Right lobe of liver (tissue), 6 donors: ENCODE results near the gene TFPT. TPM values are rescaled to one million over a fixed set of nuclear protein-coding genes. Genes with fewer than 3 reads are reported as not detected.

ENCODE experiments used
- ATAC-seq, 4 donors: fragments of 200-7000 bp; cut with Tn5 transposase; one replicate each; pipeline ENCODE4 v1.9.1; 2020; ENCODE audit warnings: mild to moderate bottlenecking in 4 of 4, moderate library complexity in 4 of 4
- DNase-seq, 3 donors: peaks; one replicate each; pipeline ENCODE4 v3.0.0-alpha.2; 2020
- H3K27ac ChIP-seq, 3 donors: fragments of 200-600 bp; one replicate each; pipeline ENCODE4 v1.8.0; 2022
- H3K27me3 ChIP-seq, 2 donors: fragments of 200-600 bp; one replicate each; pipeline ENCODE4 v1.8.0; 2022
- H3K36me3 ChIP-seq, 4 donors: fragments of 200-600 bp; sonication (generic) in 1 of 4; one replicate each; pipeline versions ENCODE4 v1.5.1 to v1.8.0; 2017 to 2022; ENCODE audit warnings: control low read depth in 1 of 4
- H3K4me1 ChIP-seq, 4 donors: fragments of 200-600 bp; sonication (generic) in 1 of 4; one replicate each; pipeline versions ENCODE4 v1.5.1 to v1.8.0; 2017 to 2022; ENCODE audit warnings: control low read depth in 1 of 4
- H3K4me3 ChIP-seq, 3 donors: fragments of 200-600 bp; one replicate each; pipeline ENCODE4 v1.8.0; 2022
- H3K9me3 ChIP-seq, 4 donors: fragments of 200-600 bp; sonication (generic) in 1 of 4; one replicate each; pipeline versions ENCODE4 v1.5.1 to v1.8.0; 2017 to 2022; ENCODE audit warnings: control low read depth in 1 of 4
- CTCF ChIP-seq, 4 donors: fragments of 200-600 bp in 3 of 4; fragments of 450-650 bp in 1 of 4; IDR thresholded peaks; one replicate each; pipeline versions ENCODE4 v1.5.1 to v1.8.0; 2016 to 2022; ENCODE audit warnings: antibody characterized with exemption in 4 of 4, mild to moderate bottlenecking in 2 of 4
- POLR2A ChIP-seq: fragments of 450-650 bp; IDR thresholded peaks from one replicate; pipeline ENCODE4 v1.6.1; 2017; ENCODE audit warnings: antibody characterized with exemption, mild to moderate bottlenecking
- WGBS: methylation state at CpG from one replicate; pipeline ENCODE4 v1.1.6; 2018; ENCODE audit warnings: low coverage, low lambda C conversion rate; ENCODE audit not compliant: insufficient coverage; ENCODE audit errors: missing lambda C conversion rate; 5-methylcytosine and 5-hydroxymethylcytosine counted together
- intact Hi-C, 2 donors: fragments of 100-400 bp; cut with DNase I; formaldehyde crosslinking; loops; one replicate each; pipeline versions ENCODE4 v1.11.2 to v1.14.1; 2022
- total RNA-seq, 6 experiments: library from RNA; depleted of rRNA in 2 of 6; stranded (reverse); fragments of >200 nt in 2 of 6; fragmentation: NEBNext Ultra II Directional in 3 of 6; extraction: Animal tissue kit (Norgen Biotek cat#: 25700) in 3 of 6; gene quantifications; one replicate each; pipeline versions ENCODE4 v1.1.0 to v1.2.4, GENCODE V29; 2016 to 2023
- donor health status: DM: no; HTN: yes; CAD: no.
- donor health status: DM: no; HTN: no; CAD: no.
- donor health status: DM: no; HTN: no; CAD: no.
- donor health status: DM: no; HTN: yes; CAD: no.
- donor health status: DM: no; HTN: yes; CAD: no.

The TFPT gene
- total RNA-seq, 6 experiments from 2014 or later = 3.5 to 8.2 (median 5.7) TPM

DNA sequence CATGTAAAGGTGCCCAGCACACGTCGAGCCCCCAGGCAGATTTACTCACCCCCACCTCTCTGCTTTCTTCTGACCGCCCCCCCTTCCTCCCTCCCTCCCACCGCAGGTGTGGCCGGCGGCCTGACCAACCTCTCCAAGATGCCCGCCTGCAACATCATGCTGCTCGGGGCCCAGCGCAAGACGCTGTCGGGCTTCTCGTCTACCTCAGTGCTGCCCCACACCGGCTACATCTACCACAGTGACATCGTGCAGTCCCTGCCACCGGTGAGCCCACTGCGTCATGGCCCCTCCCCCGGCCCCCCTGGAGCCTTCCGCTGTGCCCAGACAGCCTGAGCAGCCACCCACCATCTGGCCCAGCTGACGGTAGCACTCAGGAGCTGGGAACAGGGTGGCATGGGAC lies 8.9 kb upstream of the TFPT start:
- intact Hi-C loops = no loop called here
- peaks cover 0 to 81% (median 30%) of the 10 kb centered on the region in 4 donors for H3K36me3 ChIP-seq
- DNase-seq (no peak), ATAC-seq (no peak)
- no peaks in the 10 kb centered on the region for H3K4me1 ChIP-seq
- no peaks in the 10 kb centered on the region for H3K27me3 ChIP-seq
- TF ChIP-seq POLR2A (no peak), CTCF (IDR thresholded peaks at IDR 0.05) (no peak)
- no peak overlapping the region for H3K27ac ChIP-seq
- WGBS = 100% methylated on average over 1 of the region's 19 CpGs
- no peaks in the 10 kb centered on the region for H3K9me3 ChIP-seq
- no peak overlapping the region for H3K4me3 ChIP-seq

GRCh38 chr19:54123682-54124081 lies 8.2 kb upstream of the TFPT start:
- intact Hi-C loops = no loop called here

GRCh38 chr19:54121259-54121658 lies 5.8 kb upstream of the TFPT start:
- no peak for ATAC-seq
- 91% methylated on average over 4 of the region's 10 CpGs for WGBS
- no peaks in the 10 kb centered on the region for H3K9me3 ChIP-seq
- no peaks in the 10 kb centered on the region for H3K27me3 ChIP-seq
- H3K36me3 ChIP-seq = peaks cover 0 to 62% (median 20%) of the 10 kb centered on the region in 4 donors
- H3K4me1 ChIP-seq = peaks cover 0 to 8% (median 4%) of the 10 kb centered on the region in 4 donors
- no peak overlapping the region for H3K4me3 ChIP-seq
- TF ChIP-seq POLR2A (no peak), CTCF (IDR thresholded peaks at IDR 0.05) (no peak)
- intact Hi-C loops = no loop called here
- no peak for DNase-seq
- no peak overlapping the region for H3K27ac ChIP-seq

More at GRCh38 chr19:54123682-54124081, 8.2 kb upstream of the TFPT start:
- TF ChIP-seq POLR2A (no peak), CTCF (IDR thresholded peaks at IDR 0.05) (no peak)
- H3K27me3 ChIP-seq = no peaks in the 10 kb centered on the region
- no peaks in the 10 kb centered on the region for H3K4me1 ChIP-seq
- ATAC-seq (no peak), DNase-seq (no peak)
- no peak overlapping the region for H3K27ac ChIP-seq
- peaks cover 0 to 76% (median 26%) of the 10 kb centered on the region in 4 donors for H3K36me3 ChIP-seq
- H3K4me3 ChIP-seq = no peak overlapping the region
- no peaks in the 10 kb centered on the region for H3K9me3 ChIP-seq
- no CpG with 5 or more reads among the region's 17 CpGs for WGBS

GRCh38 chr19:54114340-54115108 lies 933 bp downstream of the TFPT start:
- intact Hi-C loops = no loop called here
- H3K9me3 ChIP-seq = no peaks in the 10 kb centered on the region

More at GRCh38 chr19:54114340-54115108, 933 bp downstream of the TFPT start:
- no peaks in the 10 kb centered on the region for H3K27me3 ChIP-seq
- TF ChIP-seq CTCF (IDR thresholded peaks at IDR 0.05) = no peak
- no peak for TF ChIP-seq POLR2A
- peaks cover 0 to 24% (median 5%) of the 10 kb centered on the region in 4 donors for H3K36me3 ChIP-seq
- DNase-seq (peak in 1 of 3 donors; percentile 67), ATAC-seq (peak; percentile 14 to 53 (median 42))
- H3K27ac ChIP-seq = peak overlapping the region in 2 of 3 donors; percentile 86 to 93
- peaks cover 0 to 19% (median 7%) of the 10 kb centered on the region in 4 donors for H3K4me1 ChIP-seq
- WGBS = 6% methylated on average over 9 of the region's 28 CpGs
- H3K4me3 ChIP-seq = peak overlapping the region; percentile 83 to 94 (median 84)
